SK-N-SH treated with all-trans-retinoic acid at 6 μM for 48 hours (cell line): ENCODE data around the gene ZNF230.

Experiments used
- ATAC-seq: fragments of 200-7000 bp; cut with Tn5 transposase; 3 replicates; pipeline ENCODE4 v1.9.1; 2020; ENCODE audit warnings: mild to moderate bottlenecking, moderate library complexity
- ARNTL ChIP-seq: fragments of 450-650 bp; formaldehyde crosslinking; IDR thresholded peaks from 2 replicates; pipeline ENCODE4 v1.5.0; 2020; ENCODE audit warnings: low read depth, mild to moderate bottlenecking, moderate library complexity, borderline replicate concordance
- BACH2 ChIP-seq: fragments of 250-450 bp; sonication (Bioruptor Pico); IDR thresholded peaks from 2 replicates; pipeline ENCODE4 v1.9.0; 2021; ENCODE audit warnings: mild to moderate bottlenecking, borderline replicate concordance
- CREB5 ChIP-seq: fragments of 250-450 bp; sonication (Bioruptor Pico); IDR thresholded peaks from 2 replicates; pipeline ENCODE4 v1.5.1; 2020; ENCODE audit warnings: low read depth, mild to moderate bottlenecking, moderate library complexity
- CSDC2 ChIP-seq: fragments of 250-450 bp; sonication (Bioruptor Pico); IDR thresholded peaks from 2 replicates; pipeline ENCODE4 v1.5.0; 2020; ENCODE audit warnings: mild to moderate bottlenecking, moderate library complexity
- CSRNP3 ChIP-seq: fragments of 250-450 bp; sonication (Bioruptor Pico); IDR thresholded peaks from 2 replicates; pipeline ENCODE4 v1.5.1; 2021; ENCODE audit warnings: mild to moderate bottlenecking, moderate library complexity
- ESRRG ChIP-seq: fragments of 250-450 bp; sonication (Bioruptor Pico); IDR thresholded peaks from 2 replicates; pipeline ENCODE4 v1.6.1; 2021; ENCODE audit warnings: mild to moderate bottlenecking
- GLIS3 ChIP-seq: fragments of 250-450 bp; sonication (Bioruptor Pico); IDR thresholded peaks from 2 replicates; pipeline ENCODE4 v1.5.0; 2020; ENCODE audit warnings: mild to moderate bottlenecking, moderate library complexity
- ISL1 ChIP-seq: fragments of 250-450 bp; sonication (Bioruptor Pico); IDR thresholded peaks from 2 replicates; pipeline ENCODE4 v2.1.2; 2022; ENCODE audit warnings: mild to moderate bottlenecking, moderate library complexity
- OSR1 ChIP-seq: fragments of 250-450 bp; sonication (Bioruptor Pico); IDR thresholded peaks from 2 replicates; pipeline ENCODE4 v1.8.0; 2022; ENCODE audit warnings: moderate library complexity, mild to moderate bottlenecking, inconsistent platforms
- PATZ1 ChIP-seq: fragments of 250-450 bp; sonication (Bioruptor Pico); IDR thresholded peaks from 2 replicates; pipeline ENCODE4 v1.8.0; 2020; ENCODE audit warnings: mild to moderate bottlenecking, moderate library complexity, borderline replicate concordance
- PPARA ChIP-seq: fragments of 250-450 bp; sonication (Bioruptor Pico); IDR thresholded peaks from 2 replicates; pipeline ENCODE4 v1.5.0; 2020; ENCODE audit warnings: mild to moderate bottlenecking, borderline replicate concordance
- RARB ChIP-seq: fragments of 250-450 bp; sonication (Bioruptor Pico); IDR thresholded peaks from 2 replicates; pipeline ENCODE4 v1.8.0; 2021; ENCODE audit warnings: mild to moderate bottlenecking, moderate library complexity
- TCF4 ChIP-seq: fragments of 250-450 bp; sonication (Bioruptor Pico); IDR thresholded peaks from 2 replicates; pipeline ENCODE4 v1.8.0; 2021; ENCODE audit warnings: mild to moderate bottlenecking, moderate library complexity, borderline replicate concordance
- TSHZ2 ChIP-seq: fragments of 250-450 bp; sonication (Bioruptor Pico); IDR thresholded peaks from 2 replicates; pipeline ENCODE4 v1.5.0; 2020; ENCODE audit warnings: mild to moderate bottlenecking, moderate library complexity
- ZC3H10 ChIP-seq: fragments of 250-450 bp; sonication (Bioruptor Pico); IDR thresholded peaks from 2 replicates; pipeline ENCODE4 v1.5.1; 2021; ENCODE audit warnings: mild to moderate bottlenecking, moderate library complexity
- ZFP3 ChIP-seq: fragments of 250-450 bp; sonication (Bioruptor Pico); IDR thresholded peaks from 2 replicates; pipeline ENCODE4 v1.5.0; 2020; ENCODE audit warnings: mild to moderate bottlenecking, moderate library complexity
- ZFP30 ChIP-seq: fragments of 450-650 bp; formaldehyde crosslinking; IDR thresholded peaks from 2 replicates; pipeline ENCODE4 v1.5.0; 2022; ENCODE audit warnings: mild to moderate bottlenecking, moderate library complexity
- ZNF565 ChIP-seq: fragments of 450-650 bp; formaldehyde crosslinking; conservative IDR thresholded peaks from 2 replicates; pipeline ENCODE4 v1.5.0; 2020; ENCODE audit warnings: low read depth, mild to moderate bottlenecking, moderate library complexity
- ZNF70 ChIP-seq: fragments of 450-650 bp; formaldehyde crosslinking; IDR thresholded peaks from 2 replicates; pipeline ENCODE4 v1.5.0; 2020; ENCODE audit warnings: mild to moderate bottlenecking, moderate library complexity
- ZNF8 ChIP-seq: fragments of 450-650 bp; formaldehyde crosslinking; IDR thresholded peaks from 2 replicates; pipeline ENCODE4 v1.5.0; 2020; ENCODE audit warnings: mild to moderate bottlenecking, moderate library complexity

The ZNF230 gene

GRCh38 chr19:44002566-44003460, at the start of gene ZNF230:
Gene ZNF230, plus strand, starts transcription at chr19:44002957. Its CDS starts 4,122 bp downstream, at chr19:44007079.
- peak; percentile 99 for ATAC-seq
- TF ChIP-seq ZFP30 (CRISPR knock-in tag) (no peak), ESRRG (CRISPR knock-in tag) (no peak), GLIS3 (CRISPR knock-in tag) (no peak), OSR1 (CRISPR knock-in tag) (no peak), ZFP3 (CRISPR knock-in tag) (no peak), CSDC2 (CRISPR knock-in tag) (no peak), BACH2 (CRISPR knock-in tag) (no peak), ZNF565 (CRISPR knock-in tag) (no peak), ZNF70 (no peak), ZNF8 (no peak), CREB5 (CRISPR knock-in tag) (no peak), ZC3H10 (no peak)
- TF ChIP-seq, all 23 proteins: peak for 0

- TF ChIP-seq ZNF565 (CRISPR knock-in tag) (no peak), ISL1 (CRISPR knock-in tag) (no peak), GLIS3 (CRISPR knock-in tag) (no peak), TCF4 (CRISPR knock-in tag) (no peak), CSRNP3 (CRISPR knock-in tag) (no peak), OSR1 (CRISPR knock-in tag) (no peak), RARB (CRISPR knock-in tag) (no peak), ZC3H10 (no peak), PATZ1 (no peak), CREB5 (CRISPR knock-in tag) (no peak)
- ATAC-seq, result no peak
Measured at GRCh38 chr19:43956827-43957226, 45.9 kb upstream of the ZNF230 start.

GRCh38 chr19:43957891-43958290, 44.9 kb upstream of the ZNF230 start:
- TF ChIP-seq TCF4 (CRISPR knock-in tag) (no peak), RARB (CRISPR knock-in tag) (no peak), CREB5 (CRISPR knock-in tag) (no peak), CSRNP3 (CRISPR knock-in tag) (no peak), ARNTL (CRISPR knock-in tag) (no peak), BACH2 (CRISPR knock-in tag) (no peak), PPARA (CRISPR knock-in tag) (no peak), ZC3H10 (no peak), PATZ1 (no peak), ISL1 (CRISPR knock-in tag) (no peak), ZFP30 (CRISPR knock-in tag) (no peak), TSHZ2 (CRISPR knock-in tag) (no peak)
- no peak for ATAC-seq
